IMR-90 (cell line): ENCODE measurements around the gene FKRP. TPM values are rescaled to one million over a fixed set of nuclear protein-coding genes. Genes with fewer than 3 reads are reported as not detected.
A peak's percentile ranks its signal among the peaks of the same experiment; 100 is the strongest.

Experiments
- ATAC-seq: fragments of 200-7000 bp; cut with Tn5 transposase; 2 replicates; pipeline ENCODE4 v1.9.1; 2020; ENCODE audit warnings: low read depth, mild to moderate bottlenecking, moderate library complexity
- BruUV-seq: library from RNA; stranded (reverse); fragments of 400-500 nt; replicated peaks from 2 replicates; lab custom pipeline; 2021; lab: Mats Ljungman, UMichigan
- CTCF ChIA-PET: fragments of 300-600 bp; formaldehyde crosslinking; extraction: SDS; loops from one replicate; lab custom pipeline; 2021; ENCODE audit warnings: antibody characterized with exemption; lab: Yijun Ruan, JAX
- POLR2A ChIA-PET: fragments of 300-600 bp; sonication (Branson Sonifier 250); formaldehyde crosslinking; loops from one replicate; lab custom pipeline; 2022; ENCODE audit warnings: antibody characterized with exemption; ENCODE audit not compliant: unreplicated experiment; lab: Charles Lee
- DNase-seq: peaks from one replicate; pipeline ENCODE4 v3.0.0; 2013
- H2AFZ ChIP-seq: replicated peaks from 2 replicates; pipeline ENCODE3; 2013; ENCODE audit warnings: low read length, mild to moderate bottlenecking; ENCODE audit not compliant: poor library complexity
- H2AK5ac ChIP-seq: 2 replicates; pipeline ENCODE4 v1.6.1; 2013; ENCODE audit warnings: low read depth, low read length, inconsistent platforms
- H2AK9ac ChIP-seq: replicated peaks from 2 replicates; pipeline ENCODE3; 2013; ENCODE audit warnings: mild to moderate bottlenecking, low read depth, low read length, moderate library complexity; ENCODE audit not compliant: poor library complexity
- H2BK120ac ChIP-seq: 2 replicates; pipeline ENCODE4 v1.6.1; 2013; ENCODE audit warnings: low read depth, low read length, inconsistent platforms
- H2BK15ac ChIP-seq: 3 replicates; pipeline ENCODE4 v1.6.1; 2013; ENCODE audit warnings: low read depth, low read length, inconsistent platforms
- H2BK20ac ChIP-seq: 2 replicates; pipeline ENCODE4 v1.6.1; 2013; ENCODE audit warnings: low read depth, mild to moderate bottlenecking, inconsistent platforms, low read length, moderate library complexity
- H2BK5ac ChIP-seq: 2 replicates; pipeline ENCODE4 v1.6.1; 2013; ENCODE audit warnings: mild to moderate bottlenecking, low read depth, low read length, inconsistent platforms; ENCODE audit not compliant: poor library complexity, severe bottlenecking
- H3K14ac ChIP-seq: replicated peaks from 2 replicates; pipeline ENCODE4 v1.6.1; 2013; ENCODE audit warnings: low read depth, low read length, inconsistent platforms
- H3K18ac ChIP-seq: 2 replicates; pipeline ENCODE4 v1.6.1; 2013; ENCODE audit warnings: low read depth, low read length, control low read depth
- H3K23ac ChIP-seq: 2 replicates; pipeline ENCODE4 v1.6.1; 2013; ENCODE audit warnings: low read depth, low read length, inconsistent platforms
- H3K27ac ChIP-seq: 2 replicates; pipeline ENCODE4 v1.5.1; 2013; ENCODE audit warnings: mild to moderate bottlenecking, control low read depth, low read length; ENCODE audit not compliant: insufficient read depth
- H3K27me3 ChIP-seq: 2 replicates; pipeline ENCODE4 v1.6.1; 2013; ENCODE audit warnings: low read length; ENCODE audit not compliant: control insufficient read depth, insufficient read depth
- H3K36me3 ChIP-seq: 2 replicates; pipeline ENCODE4 v1.6.1; 2013; ENCODE audit warnings: low read length, mixed read lengths; ENCODE audit not compliant: control insufficient read depth, insufficient read depth
- H3K4ac ChIP-seq: 2 replicates; pipeline ENCODE4 v1.6.1; 2013; ENCODE audit warnings: low read depth, low read length, inconsistent platforms
- H3K4me1 ChIP-seq: 2 replicates; pipeline ENCODE4 v1.6.1; 2013; ENCODE audit warnings: low read length, mixed read lengths; ENCODE audit not compliant: control insufficient read depth, insufficient read depth
- H3K4me2 ChIP-seq: 2 replicates; pipeline ENCODE4 v1.6.1; 2013; ENCODE audit warnings: low read depth, mild to moderate bottlenecking, control low read depth, low read length, moderate library complexity
- H3K4me3 ChIP-seq: 2 replicates; pipeline ENCODE4 v1.5.1; 2013; ENCODE audit warnings: low read depth, mild to moderate bottlenecking, control low read depth, low read length, moderate library complexity; ENCODE audit not compliant: insufficient read depth
- H3K56ac ChIP-seq: 2 replicates; pipeline ENCODE4 v1.6.1; 2013; ENCODE audit warnings: low read length, inconsistent platforms; ENCODE audit not compliant: insufficient read depth; ENCODE audit errors: extremely low read depth
- H3K79me1 ChIP-seq, 2 experiments: 2 replicates each; pipeline ENCODE4 v1.6.1; 2013; ENCODE audit warnings: low read length in 2 of 2, inconsistent platforms in 1 of 2, low read depth in 1 of 2
- H3K9ac ChIP-seq: 2 replicates; pipeline ENCODE4 v1.6.1; 2013; ENCODE audit warnings: low read depth, low read length, control low read depth
- H3K9me1 ChIP-seq: 2 replicates; pipeline ENCODE4 v1.6.1; 2013; ENCODE audit warnings: low read length, inconsistent platforms; ENCODE audit not compliant: insufficient read depth
- H3K9me3 ChIP-seq: 2 replicates; pipeline ENCODE4 v1.6.1; 2013; ENCODE audit warnings: low read length; ENCODE audit not compliant: control insufficient read depth, insufficient read depth
- H4K20me1 ChIP-seq: 2 replicates; pipeline ENCODE4 v1.6.1; 2013; ENCODE audit warnings: low read length, inconsistent platforms; ENCODE audit not compliant: insufficient read depth
- H4K5ac ChIP-seq: 2 replicates; pipeline ENCODE4 v1.6.1; 2013; ENCODE audit warnings: mild to moderate bottlenecking, low read depth, low read length, control low read depth
- H4K8ac ChIP-seq, 2 experiments: 2 replicates each; pipeline ENCODE4 v1.6.1; 2013; ENCODE audit warnings: low read depth in 2 of 2, low read length in 2 of 2, control low read depth in 1 of 2, inconsistent platforms in 1 of 2
- H4K91ac ChIP-seq: 2 replicates; pipeline ENCODE4 v1.6.1; 2013; ENCODE audit warnings: low read depth, low read length, inconsistent platforms; ENCODE audit not compliant: insufficient read depth
- BHLHE40 ChIP-seq: fragments of 150-350 bp; IDR thresholded peaks from 2 replicates; pipeline ENCODE4 v1.6.1; 2016; ENCODE audit warnings: mild to moderate bottlenecking, low read depth, low read length
- CEBPB ChIP-seq: IDR thresholded peaks from 2 replicates; pipeline ENCODE4 v1.6.1; 2012; ENCODE audit warnings: low read depth, low read length, improper control_type of control experiment
- CHD1 ChIP-seq: IDR thresholded peaks from 2 replicates; pipeline ENCODE4 v1.6.1; 2012; ENCODE audit warnings: low read depth, low read length, improper control_type of control experiment
- MXI1 ChIP-seq: IDR thresholded peaks from 2 replicates; pipeline ENCODE4 v1.6.1; 2012; ENCODE audit warnings: low read depth, mild to moderate bottlenecking, low read length, moderate library complexity, borderline replicate concordance
- NFE2L2 ChIP-seq: fragments of 150-350 bp; IDR thresholded peaks from 2 replicates; pipeline ENCODE4 v1.6.1; 2016; ENCODE audit warnings: low read depth, mild to moderate bottlenecking, low read length
- POLR2A ChIP-seq: IDR thresholded peaks from 2 replicates; pipeline ENCODE4 v1.6.1; 2012; ENCODE audit warnings: mild to moderate bottlenecking, low read depth, low read length
- RAD21 ChIP-seq: IDR thresholded peaks from 2 replicates; pipeline ENCODE4 v1.6.1; 2012; ENCODE audit warnings: low read length, improper control_type of control experiment
- RCOR1 ChIP-seq: IDR thresholded peaks from 2 replicates; pipeline ENCODE4 v1.6.1; 2012; ENCODE audit warnings: mild to moderate bottlenecking, low read length, improper control_type of control experiment; ENCODE audit not compliant: insufficient replicate concordance
- WGBS, 2 experiments: methylation state at CpG; one replicate each; pipeline versions ENCODE4 v1.1.5 to v1.1.7; 2013; ENCODE audit warnings: missing lambda C conversion rate in 2 of 2; ENCODE audit not compliant: insufficient read length in 1 of 2; ENCODE audit errors: extremely low coverage in 2 of 2; 5-methylcytosine and 5-hydroxymethylcytosine counted together
- dilution Hi-C: fragments of 300-500 bp; cut with HindIII; formaldehyde crosslinking; loops from one replicate; pipeline ENCODE4 v1.14.3; 2018; ENCODE audit warnings: low sequenced_read_pairs; ENCODE audit not compliant: unreplicated experiment
- in situ Hi-C: fragments of 300-500 bp; cut with MboI; formaldehyde crosslinking; loops from 3 replicates; pipeline ENCODE4 v1.14.3; 2019; ENCODE audit warnings: low sequenced_read_pairs, inconsistent platforms, mixed read lengths
- intact Hi-C: fragments of 100-400 bp; cut with micrococcal nuclease; formaldehyde crosslinking; loops from 2 replicates; pipeline ENCODE4 v1.10.0; 2022
- polyA plus RNA-seq, 3 experiments: library from polyadenylated mRNA; depleted of rRNA; stranded (reverse); fragments of >200 nt; gene quantifications; 2 replicates each; pipeline ENCODE4 v1.2.3, GENCODE V29; 2012; ENCODE audit warnings: low replicate concordance in 1 of 3
- total RNA-seq: library from RNA; depleted of rRNA; stranded (reverse); fragments of >200 nt; gene quantifications from 2 replicates; pipeline ENCODE4 v1.2.3, GENCODE V29; 2012
- TF ChIP-seq, protein P1 (sequence below): conservative IDR thresholded peaks from 2 replicates; pipeline ENCODE4 v1.5.1; 2012; ENCODE audit warnings: mild to moderate bottlenecking, low read depth, low read length, improper control_type of control experiment

FKRP gene
- total and polyA plus RNA-seq, 2 of the 4 experiments (the other 2 are of a cell fraction) = 6.1 to 25.3 TPM

GRCh38 chr19:46753420-46754155 lies 7.7 kb downstream of the FKRP start:
- Histone ChIP-seq H3K4me3 (no peak overlapping the region), H3K4me1 (peaks cover 8% of the 10 kb centered on the region), H4K5ac (no peak overlapping the region), H2BK20ac (no peak overlapping the region), H2BK15ac (no peak overlapping the region), H4K8ac (no peak overlapping the region), H3K18ac (no peak overlapping the region), H3K9ac (no peak overlapping the region), H3K9me1 (no peaks in the 10 kb centered on the region), H3K27ac (no peak overlapping the region), H2BK120ac (no peak overlapping the region), H3K9me3 (no peaks in the 10 kb centered on the region), H3K27me3 (no peaks in the 10 kb centered on the region), H2AK5ac (no peak overlapping the region), H4K20me1 (peaks cover 9% of the 10 kb centered on the region), H3K4me2 (no peak overlapping the region), H2AFZ (no peak overlapping the region), H3K79me1 (peaks cover 8 to 22% of the 10 kb centered on the region in 2 experiments; a peak in 2 of 4 replicates), H3K4ac (no peak overlapping the region), H2AK9ac (peak overlapping the region; percentile 78), H3K56ac (no peak overlapping the region), H3K14ac (no peak overlapping the region), H4K91ac (no peak overlapping the region), H3K23ac (no peak overlapping the region), H2BK5ac (no peak overlapping the region), H3K36me3 (peaks cover 29% of the 10 kb centered on the region)
- ChIA-PET POLR2A (no interaction called here), CTCF (interaction anchor here (0.7 kb wide), 1 partner anchor 88 kb away, joined by 4 read pairs; no protein-coding TSS in a partner anchor)
- TF ChIP-seq MXI1 (no peak), POLR2A (no peak), BHLHE40 (no peak), RCOR1 (no peak), CHD1 (no peak), CEBPB (no peak), RAD21 (peak; percentile 25; the same call in 1 of the 2 replicates), NFE2L2 (no peak)
- TF ChIP-seq, protein P1, sequence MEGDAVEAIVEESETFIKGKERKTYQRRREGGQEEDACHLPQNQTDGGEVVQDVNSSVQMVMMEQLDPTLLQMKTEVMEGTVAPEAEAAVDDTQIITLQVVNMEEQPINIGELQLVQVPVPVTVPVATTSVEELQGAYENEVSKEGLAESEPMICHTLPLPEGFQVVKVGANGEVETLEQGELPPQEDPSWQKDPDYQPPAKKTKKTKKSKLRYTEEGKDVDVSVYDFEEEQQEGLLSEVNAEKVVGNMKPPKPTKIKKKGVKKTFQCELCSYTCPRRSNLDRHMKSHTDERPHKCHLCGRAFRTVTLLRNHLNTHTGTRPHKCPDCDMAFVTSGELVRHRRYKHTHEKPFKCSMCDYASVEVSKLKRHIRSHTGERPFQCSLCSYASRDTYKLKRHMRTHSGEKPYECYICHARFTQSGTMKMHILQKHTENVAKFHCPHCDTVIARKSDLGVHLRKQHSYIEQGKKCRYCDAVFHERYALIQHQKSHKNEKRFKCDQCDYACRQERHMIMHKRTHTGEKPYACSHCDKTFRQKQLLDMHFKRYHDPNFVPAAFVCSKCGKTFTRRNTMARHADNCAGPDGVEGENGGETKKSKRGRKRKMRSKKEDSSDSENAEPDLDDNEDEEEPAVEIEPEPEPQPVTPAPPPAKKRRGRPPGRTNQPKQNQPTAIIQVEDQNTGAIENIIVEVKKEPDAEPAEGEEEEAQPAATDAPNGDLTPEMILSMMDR = peak; percentile 40
- no TSS peak for BruUV-seq
- DNase-seq (no peak), ATAC-seq (no peak)
- dilution Hi-C loops = no loop called here
- in situ Hi-C loops = no loop called here
- WGBS, 2 experiments = 17% methylated on average over 1 of the region's 4 CpGs; no CpG with 5 or more reads in 1 of the 2 experiments
- intact Hi-C loops = no loop called here
